Body of pancreas (tissue), 4 donors: ENCODE data around the gene WNT6. TPM values are rescaled to one million over a fixed set of nuclear protein-coding genes. Genes with fewer than 3 reads are reported as not detected.

Experiments used
- ATAC-seq: fragments of 150-250 bp; one replicate; pipeline ENCODE4 v1.9.1; 2016
- DNase-seq, 4 donors: peaks; one replicate each; pipeline ENCODE4 v3.0.0-alpha.2; 2019
- H3K27ac ChIP-seq, 4 donors: fragments of 200-600 bp; sonication (generic); 1 replicate in 3 of 4; 2 replicates in 1 of 4; pipeline versions ENCODE4 v1.5.1 to v1.6.1; 2016 to 2019; ENCODE audit warnings: mild to moderate bottlenecking in 1 of 4, mixed read lengths in 1 of 4, moderate library complexity in 1 of 4
- H3K27me3 ChIP-seq, 2 donors: fragments of 200-600 bp; sonication (generic); one replicate each; pipeline ENCODE4 v1.6.0; 2016; ENCODE audit warnings: mild to moderate bottlenecking in 1 of 2
- H3K36me3 ChIP-seq, 2 donors: fragments of 200-600 bp; sonication (generic); replicated peaks in 1 of 2; 2 replicates each; pipeline ENCODE4 v1.5.1; 2016; ENCODE audit warnings: low read depth in 2 of 2; ENCODE audit not compliant: insufficient read depth in 1 of 2
- H3K4me1 ChIP-seq: fragments of 200-600 bp; sonication (generic); one replicate; pipeline ENCODE4 v1.6.0; 2016
- H3K4me3 ChIP-seq, 2 donors: fragments of 200-600 bp; sonication (generic); 1 replicate in 1 of 2; 2 replicates in 1 of 2; pipeline ENCODE4 v1.5.1; 2016 to 2019
- H3K9me3 ChIP-seq, 3 donors: fragments of 200-600 bp; sonication (generic); 1 replicate in 2 of 3; 2 replicates in 1 of 3; pipeline ENCODE4 v1.5.1; 2016
- CTCF ChIP-seq, 7 experiments: fragments of 450-650 bp in 4 of 7; fragments of 200-600 bp in 3 of 7; sonication (generic) in 3 of 7; IDR thresholded peaks; one replicate each; pipeline ENCODE4 v1.5.1; 2016 to 2019; ENCODE audit warnings: antibody characterized with exemption in 7 of 7
- POLR2A ChIP-seq, 3 donors: fragments of 450-650 bp; IDR thresholded peaks; one replicate each; pipeline ENCODE4 v1.6.1; 2016; ENCODE audit warnings: antibody characterized with exemption in 3 of 3, mild to moderate bottlenecking in 2 of 3
- WGBS, 2 donors: methylation state at CpG; one replicate each; pipeline ENCODE4 v1.1.5; 2017; 5-methylcytosine and 5-hydroxymethylcytosine counted together
- intact Hi-C: fragments of 100-400 bp; cut with DNase I; formaldehyde crosslinking; loops from one replicate; pipeline ENCODE4 v1.15.1; 2023
- microRNA-seq, 2 donors: library from miRNA; unstranded; fragments of <30 nt; microRNA quantifications; one replicate each; pipeline ENCODE4, GENCODE V29; 2016; ENCODE audit warnings: borderline number of aligned reads in 2 of 2, borderline replicate concordance in 2 of 2
- small RNA-seq: library from RNA; depleted of rRNA; stranded (forward); fragments of <200 nt; gene quantifications from one replicate; pipeline ENCODE3, GENCODE V24; 2016
- total RNA-seq, 2 donors: library from RNA; depleted of rRNA; stranded (reverse); fragments of >200 nt; gene quantifications; one replicate each; pipeline ENCODE4 v1.1.0, GENCODE V29; 2016

The WNT6 gene
- total RNA-seq, 2 donors from 2014 or later, result 1.0 TPM; not detected in 1

- peak overlapping the region in 2 of 4 donors; percentile 5 to 19 for H3K27ac ChIP-seq
Observed at GRCh38 chr2:218908721-218909619, 49.4 kb downstream of the WNT6 start.

GRCh38 chr2:218910741-218911140, 51.1 kb downstream of the WNT6 start:
- 88 to 90% methylated on average over 6 of the region's 6 CpGs for WGBS, 2 donors
- DNase-seq (no peak), ATAC-seq (no peak)

More at GRCh38 chr2:218908721-218909619, 49.4 kb downstream of the WNT6 start:
- intact Hi-C loops, result no loop called here
- H3K36me3 ChIP-seq, result no peaks in the 10 kb centered on the region
- DNase-seq, result peak; percentile 92 to 95 (median 93)
- H3K4me1 ChIP-seq, result peaks cover 13% of the 10 kb centered on the region
- peak; percentile 99 for ATAC-seq
- peak in 2 of 3 donors; percentile 6 to 30 for TF ChIP-seq POLR2A (IDR thresholded peaks at IDR 0.05)
- no peak for TF ChIP-seq CTCF (IDR thresholded peaks at IDR 0.05)
- WGBS, 2 donors, result 1% methylated on average over 25 to 58 of the region's 58 CpGs
- H3K4me3 ChIP-seq, result peak overlapping the region in 1 of 2 donors; percentile 33
- no peaks in the 10 kb centered on the region for H3K27me3 ChIP-seq
- H3K9me3 ChIP-seq, result no peaks in the 10 kb centered on the region

GRCh38 chr2:218920504-218920903, 60.9 kb downstream of the WNT6 start:
- Histone ChIP-seq H3K9me3 (no peaks in the 10 kb centered on the region), H3K27ac (no peak overlapping the region), H3K4me3 (no peak overlapping the region), H3K36me3 (no peaks in the 10 kb centered on the region), H3K4me1 (no peaks in the 10 kb centered on the region), H3K27me3 (peaks cover 0 to 6% of the 10 kb centered on the region in 2 donors)
- DNase-seq (no peak), ATAC-seq (no peak)
- WGBS, 2 donors, result 73 to 97% methylated on average over 1 of the region's 1 CpG
- intact Hi-C loops, result no loop called here
- TF ChIP-seq POLR2A (IDR thresholded peaks at IDR 0.05) (no peak), CTCF (IDR thresholded peaks at IDR 0.05) (no peak)

More at GRCh38 chr2:218910741-218911140, 51.1 kb downstream of the WNT6 start:
- intact Hi-C loops, result no loop called here
- TF ChIP-seq CTCF (IDR thresholded peaks at IDR 0.05), result no peak
- Histone ChIP-seq H3K27ac (no peak overlapping the region), H3K4me1 (peaks cover 13% of the 10 kb centered on the region), H3K4me3 (no peak overlapping the region), H3K36me3 (no peaks in the 10 kb centered on the region), H3K9me3 (no peaks in the 10 kb centered on the region), H3K27me3 (no peaks in the 10 kb centered on the region)

Small RNA genes within 50 kb of the gene (microRNA-seq; reads per million reads assigned to microRNA genes)
- 0 reads per million in 2 donors for gene MIR9500

Small RNA genes within 50 kb of the gene (small RNA-seq; reads per million reads assigned to genes)
- not detected for gene RNU6-642P

Other genes with a start within 250 kb of the WNT6 start
- 10 to 100 TPM; 12.2 to 14.3 TPM for gene ZNF142, start 200.2 kb upstream of the WNT6 start, total RNA-seq
- gene BCS1L, start 200.1 kb upstream of the WNT6 start, total RNA-seq, result 10 to 100 TPM; 34.2 to 64.3 TPM
- 10 to 100 TPM in 1 of 2 donors, 1 to 10 TPM in 1; 3.0 to 14.8 TPM for gene RNF25, start 187.8 kb upstream of the WNT6 start, total RNA-seq
- 10 to 100 TPM; 35.0 to 57.4 TPM for gene STK36, start 187.7 kb upstream of the WNT6 start, total RNA-seq
- 10 to 100 TPM in 1 of 2 donors, 1 to 10 TPM in 1; 9.1 to 31.3 TPM for gene TTLL4, start 149.0 kb upstream of the WNT6 start, total RNA-seq
- 1 to 10 TPM; 9.3 to 9.9 TPM for gene CYP27A1, start 77.7 kb upstream of the WNT6 start, total RNA-seq
- not detected for gene PRKAG3, start 28.0 kb upstream of the WNT6 start, total RNA-seq
- gene WNT10A, start 21.0 kb downstream of the WNT6 start, total RNA-seq, result under 1 TPM in 1 of 2 donors, not detected in 1; 0.52 TPM
- gene CDK5R2, start 99.9 kb downstream of the WNT6 start, total RNA-seq, result under 1 TPM in 1 of 2 donors, not detected in 1; 0.78 TPM
- not detected for gene FEV, start 125.4 kb downstream of the WNT6 start, total RNA-seq
- 10 to 100 TPM; 23.1 to 26.4 TPM for gene CRYBA2, start 133.6 kb downstream of the WNT6 start, total RNA-seq
- gene CFAP65, start 181.7 kb downstream of the WNT6 start, total RNA-seq, result not detected
- 1 to 10 TPM in 1 of 2 donors, not detected in 1; 1.0 TPM for gene IHH, start 201.1 kb downstream of the WNT6 start, total RNA-seq